ENCODE data around the gene SPINDOC. TPM values are rescaled to one million over a fixed set of nuclear protein-coding genes. Genes with fewer than 3 reads are reported as not detected.

Gene SPINDOC
- polyA plus RNA-seq, 1 donor (not counting 4 experiments of a cell fraction or from before 2014, with no cell fraction given): 8.1 TPM

DNA sequence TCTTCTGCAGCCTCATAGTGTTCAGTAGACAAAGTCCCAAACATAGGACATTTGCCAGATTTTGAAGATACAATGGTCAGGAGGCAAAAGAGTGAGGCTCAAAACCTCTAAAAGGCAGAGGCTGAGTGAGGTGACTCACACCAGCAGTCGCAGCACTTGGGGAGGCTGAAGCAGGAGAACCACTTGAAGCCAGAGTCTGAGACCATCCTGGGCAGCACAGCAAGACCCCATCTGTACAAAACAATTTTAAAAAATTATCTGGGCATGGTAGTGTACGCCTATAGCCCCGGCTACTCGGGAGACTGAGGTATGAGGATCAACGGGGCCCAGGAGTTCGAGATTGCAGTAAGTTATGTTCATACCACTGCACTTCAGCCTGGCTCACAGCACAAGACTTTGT lies 30.5 kb upstream of the SPINDOC start:
- H3K9ac ChIP-seq (ENCODE audit: control insufficient read depth, extremely low read depth, insufficient read depth, low read length): no peak overlapping the region
- no peak for FAIRE-seq
- H3K27me3 ChIP-seq (ENCODE audit: control insufficient read depth, extremely low read depth, insufficient read depth, low read length): no peaks in the 10 kb centered on the region
- no peak for DNase-seq (ENCODE audit: low read depth, low spot score)
- no peaks in the 10 kb centered on the region for H3K4me1 ChIP-seq (ENCODE audit: control insufficient read depth, extremely low read depth, insufficient read depth, low read length)
- H4K20me1 ChIP-seq (ENCODE audit: control insufficient read depth, extremely low read depth, insufficient read depth, low read length): no peaks in the 10 kb centered on the region
- no peak overlapping the region for H3K4me2 ChIP-seq (ENCODE audit: control insufficient read depth, extremely low read depth, insufficient read depth, low read depth, low read length)
- H3K4me3 ChIP-seq (ENCODE audit: control insufficient read depth in 2 of 3, extremely low read depth in 1 of 3, insufficient read depth in 2 of 3, low read depth in 1 of 3, low read length in 3 of 3): no peak overlapping the region
- H3K9me1 ChIP-seq (ENCODE audit: control insufficient read depth, extremely low read depth, insufficient read depth, low read length): no peaks in the 10 kb centered on the region
- H3K79me2 ChIP-seq (ENCODE audit: control insufficient read depth, insufficient read depth, low read length): no peaks in the 10 kb centered on the region
- no peaks in the 10 kb centered on the region for H3K36me3 ChIP-seq (ENCODE audit: control insufficient read depth in 2 of 2, extremely low read depth in 1 of 2, insufficient read depth in 2 of 2, low read length in 2 of 2)
- dilution Hi-C loops (cut with MboI; ENCODE audit: extremely low pct_ligation_motif_present, low sequenced_read_pairs): no loop called here
- no peak overlapping the region for H2AFZ ChIP-seq (ENCODE audit: control insufficient read depth, low read length)
- no peak overlapping the region for H3K27ac ChIP-seq (ENCODE audit: control insufficient read depth, insufficient read depth, low read length)
- no peak for TF ChIP-seq EZH2 (IDR thresholded peaks at IDR 0.05; ENCODE audit: low read length)
- TF ChIP-seq, protein P1, sequence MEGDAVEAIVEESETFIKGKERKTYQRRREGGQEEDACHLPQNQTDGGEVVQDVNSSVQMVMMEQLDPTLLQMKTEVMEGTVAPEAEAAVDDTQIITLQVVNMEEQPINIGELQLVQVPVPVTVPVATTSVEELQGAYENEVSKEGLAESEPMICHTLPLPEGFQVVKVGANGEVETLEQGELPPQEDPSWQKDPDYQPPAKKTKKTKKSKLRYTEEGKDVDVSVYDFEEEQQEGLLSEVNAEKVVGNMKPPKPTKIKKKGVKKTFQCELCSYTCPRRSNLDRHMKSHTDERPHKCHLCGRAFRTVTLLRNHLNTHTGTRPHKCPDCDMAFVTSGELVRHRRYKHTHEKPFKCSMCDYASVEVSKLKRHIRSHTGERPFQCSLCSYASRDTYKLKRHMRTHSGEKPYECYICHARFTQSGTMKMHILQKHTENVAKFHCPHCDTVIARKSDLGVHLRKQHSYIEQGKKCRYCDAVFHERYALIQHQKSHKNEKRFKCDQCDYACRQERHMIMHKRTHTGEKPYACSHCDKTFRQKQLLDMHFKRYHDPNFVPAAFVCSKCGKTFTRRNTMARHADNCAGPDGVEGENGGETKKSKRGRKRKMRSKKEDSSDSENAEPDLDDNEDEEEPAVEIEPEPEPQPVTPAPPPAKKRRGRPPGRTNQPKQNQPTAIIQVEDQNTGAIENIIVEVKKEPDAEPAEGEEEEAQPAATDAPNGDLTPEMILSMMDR (optimal IDR thresholded peaks at IDR 0.05 in 1 of 3, IDR thresholded peaks at IDR 0.05 in 1 of 3, conservative IDR thresholded peaks at IDR 0.05 in 1 of 3; ENCODE audit: extremely low read depth in 1 of 3, insufficient read depth in 2 of 3, low read length in 3 of 3): no peak
- no peaks in the 10 kb centered on the region for H3K9me3 ChIP-seq (ENCODE audit: control insufficient read depth, low read depth, low read length)

DNA sequence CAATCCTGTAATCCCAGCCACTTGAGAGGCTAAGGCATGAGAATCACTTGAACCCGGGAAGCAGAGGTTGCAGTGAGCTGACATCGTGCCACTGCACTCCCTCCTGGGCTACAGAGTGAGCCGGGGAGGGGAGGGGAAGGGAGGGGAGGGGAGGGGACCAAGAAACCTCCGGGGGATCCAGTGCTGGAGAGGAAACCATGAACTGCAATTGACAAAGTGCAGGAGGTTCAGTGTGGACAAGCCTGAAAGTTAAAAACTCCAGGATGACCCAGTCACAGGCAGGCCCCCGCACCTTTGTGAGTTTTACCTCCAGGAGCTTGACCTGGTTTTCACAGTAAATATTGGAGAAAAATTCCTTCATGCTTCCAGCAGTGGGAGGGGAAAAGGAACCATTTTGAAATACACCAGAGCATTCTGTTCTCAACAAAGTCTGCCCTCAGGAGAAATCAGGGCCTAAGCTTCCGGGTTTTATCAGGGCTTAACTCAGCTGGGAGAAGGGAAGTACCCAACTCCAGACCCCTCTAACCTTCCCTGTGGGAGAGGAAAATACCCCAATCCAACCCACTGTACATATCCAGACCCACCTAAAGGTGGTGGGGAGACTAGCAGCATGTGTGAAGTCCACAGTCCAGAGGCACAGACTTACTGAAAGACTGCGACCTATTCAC lies 29.2 kb upstream of the SPINDOC start:
- Histone ChIP-seq H4K20me1 (ENCODE audit: control insufficient read depth, extremely low read depth, insufficient read depth, low read length) (no peaks in the 10 kb centered on the region), H2AFZ (ENCODE audit: control insufficient read depth, low read length) (peak overlapping the region; percentile 10)
- no peak for FAIRE-seq

More for the DNA sequence above, 29.2 kb upstream of the SPINDOC start:
- dilution Hi-C loops (cut with MboI; ENCODE audit: extremely low pct_ligation_motif_present, low sequenced_read_pairs): no loop called here
- H3K9ac ChIP-seq (ENCODE audit: control insufficient read depth, extremely low read depth, insufficient read depth, low read length): no peak overlapping the region
- H3K36me3 ChIP-seq (ENCODE audit: control insufficient read depth in 2 of 2, extremely low read depth in 1 of 2, insufficient read depth in 2 of 2, low read length in 2 of 2): no peaks in the 10 kb centered on the region
- H3K4me1 ChIP-seq (ENCODE audit: control insufficient read depth, extremely low read depth, insufficient read depth, low read length): no peaks in the 10 kb centered on the region
- TF ChIP-seq, protein P1 (optimal IDR thresholded peaks at IDR 0.05 in 1 of 3, IDR thresholded peaks at IDR 0.05 in 1 of 3, conservative IDR thresholded peaks at IDR 0.05 in 1 of 3; ENCODE audit: extremely low read depth in 1 of 3, insufficient read depth in 2 of 3, low read length in 3 of 3): no peak
- TF ChIP-seq EZH2 (IDR thresholded peaks at IDR 0.05; ENCODE audit: low read length): no peak
- H3K27ac ChIP-seq (ENCODE audit: control insufficient read depth, insufficient read depth, low read length): no peak overlapping the region
- H3K79me2 ChIP-seq (ENCODE audit: control insufficient read depth, insufficient read depth, low read length): no peaks in the 10 kb centered on the region
- H3K9me3 ChIP-seq (ENCODE audit: control insufficient read depth, low read depth, low read length): no peaks in the 10 kb centered on the region
- no peak overlapping the region for H3K4me3 ChIP-seq (ENCODE audit: control insufficient read depth in 2 of 3, extremely low read depth in 1 of 3, insufficient read depth in 2 of 3, low read depth in 1 of 3, low read length in 3 of 3)
- H3K9me1 ChIP-seq (ENCODE audit: control insufficient read depth, extremely low read depth, insufficient read depth, low read length): no peaks in the 10 kb centered on the region
- no peak overlapping the region for H3K4me2 ChIP-seq (ENCODE audit: control insufficient read depth, extremely low read depth, insufficient read depth, low read depth, low read length)
- no peaks in the 10 kb centered on the region for H3K27me3 ChIP-seq (ENCODE audit: control insufficient read depth, extremely low read depth, insufficient read depth, low read length)
- DNase-seq (ENCODE audit: low read depth, low spot score): no peak

All from keratinocyte (primary cell).